NT2/D1 (cell line): Measurements from ENCODE around the gene BUB1B.
"Not testable (repeated sequence)": the region's sequence is repeated elsewhere in the genome, so short reads cannot be mapped to it uniquely, and the experiment has no call there.

ENCODE experiments used
- DNase-seq: peaks from one replicate; pipeline ENCODE4 v3.0.0-alpha.2; 2011; ENCODE audit warnings: low read depth, low spot score
- H3K27me3 ChIP-seq: 2 replicates; pipeline ENCODE4 v1.6.0; 2011; ENCODE audit warnings: mild to moderate bottlenecking; ENCODE audit not compliant: insufficient read length, insufficient read depth
- H3K36me3 ChIP-seq: 2 replicates; pipeline ENCODE4 v1.6.1; 2011; ENCODE audit warnings: mild to moderate bottlenecking, low read length, mixed read lengths; ENCODE audit not compliant: insufficient read depth, insufficient read length
- H3K4me1 ChIP-seq: 2 replicates; pipeline ENCODE4 v1.5.1; 2011; ENCODE audit not compliant: insufficient read depth, insufficient read length
- H3K4me3 ChIP-seq: 2 replicates; pipeline ENCODE4 v1.5.1; 2011; ENCODE audit warnings: low read depth; ENCODE audit not compliant: insufficient read length
- H3K9ac ChIP-seq: 2 replicates; pipeline ENCODE4 v1.6.0; 2011; ENCODE audit warnings: low read depth; ENCODE audit not compliant: insufficient read length
- H3K9me3 ChIP-seq: 2 replicates; pipeline ENCODE4 v1.5.1; 2011; ENCODE audit warnings: mild to moderate bottlenecking, low read length; ENCODE audit not compliant: insufficient read depth
- SUZ12 ChIP-seq: IDR thresholded peaks from 2 replicates; pipeline ENCODE4 v1.6.1; 2011; ENCODE audit not compliant: insufficient read length, insufficient read depth; ENCODE audit errors: extremely low read depth
- YY1 ChIP-seq: IDR thresholded peaks from 2 replicates; pipeline ENCODE4 v1.6.1; 2011; ENCODE audit not compliant: insufficient read length, insufficient read depth
- ZNF274 ChIP-seq: IDR thresholded peaks from 2 replicates; pipeline ENCODE4 v1.6.1; 2011; ENCODE audit warnings: mild to moderate bottlenecking, low read depth, low read length

Gene BUB1B

GRCh38 chr15:40130799-40131502, 29.9 kb upstream of the BUB1B start:
- Histone ChIP-seq H3K4me1 (no peaks in the 10 kb centered on the region), H3K27me3 (no peaks in the 10 kb centered on the region), H3K9me3 (no peaks in the 10 kb centered on the region), H3K36me3 (no peaks in the 10 kb centered on the region), H3K4me3 (no peak overlapping the region), H3K9ac (no peak overlapping the region)
- TF ChIP-seq YY1 (no peak), SUZ12 (no peak), ZNF274 (no peak)
- DNase-seq: no peak

GRCh38 chr15:40133544-40133943, 27.3 kb upstream of the BUB1B start:
- Histone ChIP-seq H3K27me3 (no peaks in the 10 kb centered on the region), H3K4me1 (no peaks in the 10 kb centered on the region), H3K4me3 (no peak overlapping the region), H3K36me3 (no peaks in the 10 kb centered on the region), H3K9ac (no peak overlapping the region), H3K9me3 (no peaks in the 10 kb centered on the region)
- TF ChIP-seq ZNF274: no peak
- no peak for TF ChIP-seq SUZ12
- TF ChIP-seq YY1: no peak
- DNase-seq: no peak

DNA sequence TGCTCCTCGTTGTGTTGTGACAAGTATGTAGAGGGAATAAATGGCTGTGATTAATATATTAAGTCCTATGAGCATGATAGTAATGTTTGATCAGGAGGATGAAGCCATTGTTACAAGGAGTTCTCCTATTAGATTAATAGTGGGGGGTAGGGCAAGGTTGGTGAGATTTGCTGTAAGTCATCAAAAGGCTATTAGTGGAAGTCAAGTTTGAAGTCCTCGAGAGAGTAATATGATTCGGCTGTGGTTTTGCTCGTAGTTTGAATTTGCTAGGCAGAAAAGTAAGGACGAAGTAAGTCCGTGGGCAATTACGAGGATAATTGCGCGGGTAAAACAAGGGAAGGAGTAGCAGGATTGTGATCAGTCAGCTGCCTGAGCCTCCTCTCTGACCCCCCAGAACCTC, 26.0 kb upstream of the BUB1B start:
- H3K9ac ChIP-seq: no peak overlapping the region
- H3K36me3 ChIP-seq: no peaks in the 10 kb centered on the region
- DNase-seq: no peak
- no peaks in the 10 kb centered on the region for H3K9me3 ChIP-seq
- no peak overlapping the region for H3K4me3 ChIP-seq
- H3K4me1 ChIP-seq: no peaks in the 10 kb centered on the region
- TF ChIP-seq YY1 (no peak), SUZ12 (no peak), ZNF274 (no peak)
- H3K27me3 ChIP-seq: no peaks in the 10 kb centered on the region

GRCh38 chr15:40135846-40136450, 24.9 kb upstream of the BUB1B start:
- not testable (repeated sequence) for H3K4me1 ChIP-seq, H3K4me3 ChIP-seq, H3K9ac ChIP-seq, H3K27me3 ChIP-seq, H3K36me3 ChIP-seq, H3K9me3 ChIP-seq, DNase-seq

GRCh38 chr15:40136470-40137302, 24.2 kb upstream of the BUB1B start:
- H3K27me3 ChIP-seq: no peaks in the 10 kb centered on the region
- H3K36me3 ChIP-seq: no peaks in the 10 kb centered on the region
- H3K9me3 ChIP-seq: no peaks in the 10 kb centered on the region
- no peaks in the 10 kb centered on the region for H3K4me1 ChIP-seq
- H3K9ac ChIP-seq: no peak overlapping the region
- DNase-seq: no peak
- no peak overlapping the region for H3K4me3 ChIP-seq
- TF ChIP-seq ZNF274 (no peak), SUZ12 (no peak), YY1 (no peak)

GRCh38 chr15:40137303-40138200, 23.3 kb upstream of the BUB1B start:
- Histone ChIP-seq H3K4me3 (no peak overlapping the region), H3K36me3 (no peaks in the 10 kb centered on the region), H3K9ac (no peak overlapping the region), H3K4me1 (no peaks in the 10 kb centered on the region), H3K27me3 (no peaks in the 10 kb centered on the region), H3K9me3 (no peaks in the 10 kb centered on the region)
- no peak for TF ChIP-seq YY1
- no peak for DNase-seq

DNA sequence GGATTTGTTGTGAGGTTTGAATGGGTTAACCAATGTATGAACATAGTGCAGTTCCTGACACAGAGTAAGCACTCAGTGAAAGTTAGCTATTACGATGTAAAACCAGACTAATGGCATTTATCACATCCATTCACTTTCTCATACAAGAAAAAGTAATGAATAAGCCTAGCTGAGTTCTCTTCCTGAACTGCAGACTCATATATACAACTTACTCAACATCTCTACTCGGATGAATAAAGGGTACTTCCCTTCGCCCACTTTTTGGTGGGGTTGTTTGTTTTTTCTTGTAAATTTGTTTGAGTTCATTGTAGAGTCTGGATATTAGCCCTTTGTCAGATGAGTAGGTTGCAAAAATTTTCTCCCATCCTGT, 22.7 kb upstream of the BUB1B start:
- H3K9ac ChIP-seq, H3K9me3 ChIP-seq, H3K4me3 ChIP-seq, DNase-seq, H3K36me3 ChIP-seq, H3K4me1 ChIP-seq, H3K27me3 ChIP-seq: not testable (repeated sequence)
